HK-2 (cell line): ENCODE results near the gene PIGK.

Experiments
- DNase-seq: peaks from one replicate; pipeline ENCODE4 v3.0.0-alpha.2; 2018; ENCODE audit not compliant: unreplicated experiment

PIGK gene

GRCh38 chr1:77039111-77039510 lies 180.1 kb downstream of the PIGK start:
- DNase-seq: no peak
